Astrocyte (in vitro differentiated cells and primary cell): ENCODE measurements around the gene BCAS1. TPM values are rescaled to one million over a fixed set of nuclear protein-coding genes. Genes with fewer than 3 reads are reported as not detected.
"Not testable (repeated sequence)": the region's sequence is repeated elsewhere in the genome, so short reads cannot be mapped to it uniquely, and the experiment has no call there.

Experiments used
- DNase-seq: peaks from one replicate; pipeline ENCODE4 v3.0.0-alpha.2; 2010; ENCODE audit warnings: low read depth
- FAIRE-seq: peaks from 2 replicates; lab custom pipeline; 2011; peaks lifted over from hg19 to GRCh38; lab: Jason Lieb, UNC
- H2AFZ ChIP-seq: 2 replicates; pipeline ENCODE4 v1.6.0; 2012; ENCODE audit warnings: low read depth, low read length, inconsistent platforms
- H3K27ac ChIP-seq: 2 replicates; pipeline ENCODE4 v1.5.1; 2011; ENCODE audit warnings: low read depth, low read length, inconsistent platforms
- H3K27me3 ChIP-seq: 2 replicates; pipeline ENCODE4 v1.6.0; 2011; ENCODE audit warnings: low read length, inconsistent platforms; ENCODE audit not compliant: insufficient read depth
- H3K36me3 ChIP-seq: 2 replicates; pipeline ENCODE4 v1.5.1; 2011; ENCODE audit warnings: low read length, inconsistent platforms; ENCODE audit not compliant: insufficient read depth
- H3K4me1 ChIP-seq: 2 replicates; pipeline ENCODE4 v1.5.1; 2011; ENCODE audit warnings: low read length, inconsistent platforms; ENCODE audit not compliant: insufficient read depth
- H3K4me2 ChIP-seq: 2 replicates; pipeline ENCODE4 v1.6.0; 2012; ENCODE audit warnings: low read length, inconsistent platforms
- H3K4me3 ChIP-seq: 2 replicates; pipeline ENCODE4 v1.5.1; 2011; ENCODE audit warnings: low read depth, mild to moderate bottlenecking, low read length, inconsistent platforms; ENCODE audit not compliant: insufficient read depth
- H3K79me2 ChIP-seq: 2 replicates; pipeline ENCODE4 v1.6.0; 2012; ENCODE audit warnings: mild to moderate bottlenecking, low read length, inconsistent platforms; ENCODE audit not compliant: insufficient read depth
- H3K9ac ChIP-seq: 2 replicates; pipeline ENCODE4 v1.6.0; 2012; ENCODE audit warnings: mild to moderate bottlenecking, low read length, inconsistent platforms
- H3K9me3 ChIP-seq: 2 replicates; pipeline ENCODE4 v1.5.1; 2012; ENCODE audit warnings: low read depth, mild to moderate bottlenecking, low read length, inconsistent platforms; ENCODE audit not compliant: insufficient read depth
- H4K20me1 ChIP-seq: 2 replicates; pipeline ENCODE4 v1.6.0; 2012; ENCODE audit warnings: low read length, inconsistent platforms; ENCODE audit not compliant: insufficient read depth
- H3K27ac Mint-ChIP-seq: one replicate; pipeline ENCODE4 v1.8.0; 2021; ENCODE audit warnings: mild to moderate bottlenecking, mixed read lengths; ENCODE audit not compliant: unreplicated experiment
- H3K27me3 Mint-ChIP-seq: one replicate; pipeline ENCODE4 v1.8.0; 2021; ENCODE audit warnings: low read depth, mixed read lengths; ENCODE audit not compliant: unreplicated experiment
- H3K36me3 Mint-ChIP-seq: one replicate; pipeline ENCODE4 v1.8.0; 2021; ENCODE audit warnings: low read depth, mixed read lengths; ENCODE audit not compliant: unreplicated experiment
- H3K4me1 Mint-ChIP-seq: one replicate; pipeline ENCODE4 v1.8.0; 2021; ENCODE audit warnings: low read depth, mixed read lengths; ENCODE audit not compliant: unreplicated experiment
- H3K4me3 Mint-ChIP-seq: one replicate; pipeline ENCODE4 v1.8.0; 2021; ENCODE audit warnings: mild to moderate bottlenecking, moderate library complexity, mixed read lengths; ENCODE audit not compliant: unreplicated experiment
- H3K9me3 Mint-ChIP-seq: one replicate; pipeline ENCODE4 v1.8.0; 2021; ENCODE audit warnings: mild to moderate bottlenecking, mixed read lengths; ENCODE audit not compliant: unreplicated experiment
- EZH2 ChIP-seq: IDR thresholded peaks from 2 replicates; pipeline ENCODE4 v1.6.1; 2012; ENCODE audit warnings: mild to moderate bottlenecking, low read length, inconsistent platforms; ENCODE audit not compliant: insufficient read depth
- total RNA-seq: library from RNA; stranded (reverse); gene quantifications from 2 replicates; pipeline ENCODE4 v1.2.1, GENCODE V29; 2021
- TF ChIP-seq, protein P1 (sequence below): IDR thresholded peaks from 2 replicates; pipeline ENCODE4 v1.5.1; 2011; ENCODE audit warnings: low read depth, mild to moderate bottlenecking, inconsistent platforms, low read length, moderate library complexity; ENCODE audit not compliant: insufficient read depth

The BCAS1 gene
- total RNA-seq, 1 donor from 2014 or later = not detected

DNA sequence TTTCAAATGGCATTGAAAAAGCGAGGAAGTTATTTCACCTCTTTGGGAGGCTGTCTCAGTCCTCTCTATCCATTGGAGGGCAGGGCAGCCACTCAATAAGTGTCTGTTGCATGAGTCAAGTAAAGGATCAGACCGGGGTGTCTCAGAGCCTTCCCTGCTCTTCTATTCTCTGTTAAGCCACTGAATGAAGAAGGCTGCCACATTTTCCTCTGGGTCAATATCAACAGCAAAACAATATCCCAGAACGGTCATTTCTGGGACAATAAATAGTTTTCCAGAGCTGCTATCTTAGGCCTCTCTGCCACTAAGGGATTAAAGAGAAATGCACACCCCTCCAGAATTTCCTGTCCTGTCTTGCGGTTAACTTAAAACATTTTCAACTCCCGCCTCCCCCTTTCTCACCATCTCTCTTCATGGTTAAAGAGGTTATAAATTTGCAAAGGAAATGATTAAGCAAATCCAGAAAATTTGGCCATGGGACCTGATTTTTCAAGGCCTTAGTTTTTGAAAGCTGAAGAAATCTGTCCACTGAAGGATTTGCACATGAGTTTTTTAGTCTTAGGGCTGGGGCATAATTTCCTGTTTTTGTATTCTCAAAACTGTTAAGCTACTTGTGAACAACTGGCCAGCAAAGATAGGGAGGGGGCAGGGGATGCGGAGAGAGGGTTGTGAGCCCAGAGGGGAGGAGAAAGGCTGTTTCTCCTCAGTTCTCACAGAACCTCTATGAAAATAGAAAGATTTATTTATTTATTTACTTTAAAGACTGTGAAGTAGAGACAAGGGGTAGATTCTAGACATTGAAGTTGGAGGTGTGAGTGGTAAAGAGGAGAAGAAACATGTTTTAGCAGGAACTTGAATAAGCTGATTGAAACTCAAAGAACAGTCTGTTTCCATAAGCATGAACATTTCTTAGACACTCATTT is 135.7 kb downstream of the BCAS1 start:
- H3K9me3 Mint-ChIP-seq = no peaks in the 10 kb centered on the region
- peaks cover 28% of the 10 kb centered on the region for H3K4me1 Mint-ChIP-seq
- Histone ChIP-seq H2AFZ (no peak overlapping the region), H4K20me1 (no peaks in the 10 kb centered on the region), H3K9me3 (no peaks in the 10 kb centered on the region), H3K4me1 (peaks cover 18% of the 10 kb centered on the region), H3K4me2 (peak overlapping the region; percentile 60), H3K4me3 (no peak overlapping the region), H3K27me3 (no peaks in the 10 kb centered on the region), H3K79me2 (no peaks in the 10 kb centered on the region), H3K36me3 (no peaks in the 10 kb centered on the region), H3K27ac (peak overlapping the region; percentile 61), H3K9ac (peak overlapping the region; percentile 48)
- H3K4me3 Mint-ChIP-seq = peak overlapping the region; percentile 8
- H3K27me3 Mint-ChIP-seq = no peaks in the 10 kb centered on the region
- DNase-seq = peak; percentile 87
- H3K27ac Mint-ChIP-seq = peak overlapping the region; percentile 90
- no peak for FAIRE-seq
- no peaks in the 10 kb centered on the region for H3K36me3 Mint-ChIP-seq
- TF ChIP-seq, protein P1, sequence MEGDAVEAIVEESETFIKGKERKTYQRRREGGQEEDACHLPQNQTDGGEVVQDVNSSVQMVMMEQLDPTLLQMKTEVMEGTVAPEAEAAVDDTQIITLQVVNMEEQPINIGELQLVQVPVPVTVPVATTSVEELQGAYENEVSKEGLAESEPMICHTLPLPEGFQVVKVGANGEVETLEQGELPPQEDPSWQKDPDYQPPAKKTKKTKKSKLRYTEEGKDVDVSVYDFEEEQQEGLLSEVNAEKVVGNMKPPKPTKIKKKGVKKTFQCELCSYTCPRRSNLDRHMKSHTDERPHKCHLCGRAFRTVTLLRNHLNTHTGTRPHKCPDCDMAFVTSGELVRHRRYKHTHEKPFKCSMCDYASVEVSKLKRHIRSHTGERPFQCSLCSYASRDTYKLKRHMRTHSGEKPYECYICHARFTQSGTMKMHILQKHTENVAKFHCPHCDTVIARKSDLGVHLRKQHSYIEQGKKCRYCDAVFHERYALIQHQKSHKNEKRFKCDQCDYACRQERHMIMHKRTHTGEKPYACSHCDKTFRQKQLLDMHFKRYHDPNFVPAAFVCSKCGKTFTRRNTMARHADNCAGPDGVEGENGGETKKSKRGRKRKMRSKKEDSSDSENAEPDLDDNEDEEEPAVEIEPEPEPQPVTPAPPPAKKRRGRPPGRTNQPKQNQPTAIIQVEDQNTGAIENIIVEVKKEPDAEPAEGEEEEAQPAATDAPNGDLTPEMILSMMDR = no peak
- TF ChIP-seq EZH2 = no peak

DNA sequence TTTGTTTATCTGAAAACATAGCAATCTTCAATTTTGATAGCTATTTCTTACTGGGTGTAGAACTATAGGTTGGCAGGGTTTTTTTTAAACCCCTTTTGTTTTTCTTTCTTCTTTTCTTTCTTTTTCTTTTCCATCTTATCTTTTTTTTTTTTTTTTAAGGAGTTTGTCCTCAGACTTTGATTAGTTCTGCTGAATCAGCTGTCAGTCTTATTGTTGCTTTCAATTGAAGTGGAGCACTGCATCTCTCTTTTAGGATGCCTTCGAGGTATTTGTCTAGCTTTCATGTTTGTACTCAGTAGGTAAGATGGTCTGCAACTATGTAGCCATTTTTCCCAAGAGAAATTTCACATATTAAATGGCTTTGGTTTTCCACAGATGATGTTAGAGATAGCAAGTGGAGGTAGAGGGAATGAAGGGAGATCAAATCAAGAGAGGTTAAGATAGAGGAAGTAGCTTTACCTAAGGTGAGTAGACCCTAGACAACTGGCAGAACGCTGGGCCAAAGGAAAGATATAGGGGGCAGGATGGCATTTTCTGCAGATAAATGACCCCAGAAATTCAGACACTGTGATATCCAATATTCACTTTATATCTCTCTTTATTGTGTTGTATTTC is 137.1 kb downstream of the BCAS1 start:
- no peak for TF ChIP-seq EZH2
- TF ChIP-seq, protein P1 = no peak

DNA sequence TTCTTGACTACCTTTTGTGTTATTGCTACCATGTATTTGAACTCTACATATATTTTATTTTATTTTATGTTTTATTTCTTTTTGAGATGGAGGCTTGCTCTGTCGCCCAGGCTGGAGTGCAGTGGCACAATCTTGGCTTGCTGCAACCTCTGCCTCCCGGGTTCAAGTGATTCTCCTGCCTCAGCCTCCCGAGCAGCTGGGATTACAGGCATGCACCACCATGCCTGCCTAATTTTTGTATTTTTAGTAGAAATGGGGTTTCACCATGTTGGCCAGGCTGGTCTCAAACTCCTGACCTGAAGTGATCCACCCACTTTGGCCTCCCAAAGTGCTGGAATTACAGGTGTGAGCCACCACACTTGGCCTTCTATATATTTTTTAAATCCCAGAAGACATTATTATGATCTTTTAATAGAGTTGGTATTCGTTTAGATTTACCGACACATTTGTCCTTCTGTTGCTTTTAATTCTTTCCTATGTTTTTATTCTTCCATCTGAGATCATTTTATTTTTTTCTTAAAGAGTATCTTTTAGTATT is 137.7 kb downstream of the BCAS1 start:
- H3K79me2 ChIP-seq, H3K9me3 ChIP-seq, H2AFZ ChIP-seq, H3K4me3 Mint-ChIP-seq, H3K27me3 ChIP-seq, H3K36me3 Mint-ChIP-seq, H3K9ac ChIP-seq, H3K4me2 ChIP-seq, H3K9me3 Mint-ChIP-seq, H3K27ac ChIP-seq, H4K20me1 ChIP-seq, H3K36me3 ChIP-seq, FAIRE-seq, H3K4me3 ChIP-seq, H3K27me3 Mint-ChIP-seq, DNase-seq, H3K27ac Mint-ChIP-seq: not testable (repeated sequence)
- H3K4me1 ChIP-seq = peaks cover 13% of the 10 kb centered on the region
- H3K4me1 Mint-ChIP-seq = peaks cover 23% of the 10 kb centered on the region

More for the DNA sequence above, 137.1 kb downstream of the BCAS1 start:
- no peak overlapping the region for H2AFZ ChIP-seq
- H3K4me1 Mint-ChIP-seq = peaks cover 23% of the 10 kb centered on the region
- H4K20me1 ChIP-seq = no peaks in the 10 kb centered on the region
- no peak overlapping the region for H3K9ac ChIP-seq
- no peaks in the 10 kb centered on the region for H3K79me2 ChIP-seq
- no peak for DNase-seq
- H3K9me3 ChIP-seq = no peaks in the 10 kb centered on the region
- no peaks in the 10 kb centered on the region for H3K9me3 Mint-ChIP-seq
- H3K4me3 ChIP-seq = no peak overlapping the region
- H3K4me3 Mint-ChIP-seq = no peak overlapping the region
- no peaks in the 10 kb centered on the region for H3K27me3 Mint-ChIP-seq
- H3K27ac Mint-ChIP-seq = no peak overlapping the region
- H3K4me2 ChIP-seq = no peak overlapping the region
- no peaks in the 10 kb centered on the region for H3K36me3 ChIP-seq
- H3K27ac ChIP-seq = no peak overlapping the region
- no peaks in the 10 kb centered on the region for H3K36me3 Mint-ChIP-seq
- no peak for FAIRE-seq
- H3K4me1 ChIP-seq = peaks cover 13% of the 10 kb centered on the region
- H3K27me3 ChIP-seq = no peaks in the 10 kb centered on the region
